Psoas muscle (tissue), 8 donors: ENCODE measurements around the gene SYNPO2. TPM values are rescaled to one million over a fixed set of nuclear protein-coding genes. Genes with fewer than 3 reads are reported as not detected.
A peak's percentile ranks its signal among the peaks of the same experiment; 100 is the strongest.

Source experiments
- ATAC-seq, 4 donors: fragments of 200-7000 bp; cut with Tn5 transposase; one replicate each; pipeline ENCODE4 v1.9.1; 2020; ENCODE audit warnings: moderate library complexity in 3 of 4, mild to moderate bottlenecking in 2 of 4
- DNase-seq, 2 donors: peaks; one replicate each; pipeline ENCODE4 v3.0.0-alpha.2; 2020
- H3K27ac ChIP-seq: fragments of 200-600 bp; one replicate; pipeline ENCODE4 v1.8.0; 2022
- H3K27me3 ChIP-seq, 3 donors: fragments of 200-600 bp in 1 of 3; one replicate each; pipeline versions ENCODE4 v1.6.1 to v1.8.0; 2013 to 2022; ENCODE audit warnings: low read length in 2 of 3, mild to moderate bottlenecking in 2 of 3, moderate library complexity in 1 of 3; ENCODE audit not compliant: insufficient read depth in 3 of 3
- H3K36me3 ChIP-seq, 2 donors: fragments of 200-600 bp in 1 of 2; one replicate each; pipeline versions ENCODE4 v1.6.1 to v1.8.0; 2013 to 2022; ENCODE audit warnings: low read depth in 1 of 2, mild to moderate bottlenecking in 1 of 2, moderate library complexity in 1 of 2; ENCODE audit not compliant: insufficient read depth in 1 of 2
- H3K4me1 ChIP-seq: fragments of 200-600 bp; one replicate; pipeline ENCODE4 v1.8.0; 2022
- H3K4me3 ChIP-seq: fragments of 200-600 bp; one replicate; pipeline ENCODE4 v1.8.0; 2022; ENCODE audit warnings: mild to moderate bottlenecking
- H3K9me3 ChIP-seq: fragments of 200-600 bp; one replicate; pipeline ENCODE4 v1.8.0; 2022
- CTCF ChIP-seq: fragments of 200-600 bp; IDR thresholded peaks from one replicate; pipeline ENCODE4 v1.8.0; 2022; ENCODE audit warnings: antibody characterized with exemption
- WGBS, 3 donors: extraction: QIAGEN DNeasy Blood & Tissue Kit; methylation state at CpG; one replicate each; pipeline versions ENCODE4 v1.1.6 to v1.1.7; 2013; 5-methylcytosine and 5-hydroxymethylcytosine counted together
- intact Hi-C, 2 donors: fragments of 100-400 bp; cut with DNase I; formaldehyde crosslinking; loops; one replicate each; pipeline versions ENCODE4 v1.11.0 to v1.14.2; 2022
- polyA plus RNA-seq, 3 donors: library from polyadenylated mRNA; stranded (reverse); fragments of 200-250 nt; gene quantifications; one replicate each; pipeline ENCODE4 v1.2.3, GENCODE V29; 2013
- total RNA-seq, 4 donors: library from RNA; stranded (reverse); fragmentation: NEBNext Ultra II Directional in 2 of 4; extraction: Animal tissue kit (Norgen Biotek cat#: 25700) in 2 of 4; gene quantifications; one replicate each; pipeline versions ENCODE4 v1.2.1 to v1.2.4, GENCODE V29; 2021 to 2023
- donor health status: healthy with polysubstance abuse.
- donor health status: DM: no; HTN: no; CAD: no; lungs with moderate emphysema.
- donor health status: Bipolar disorder and iron deficiency.
- donor health status: healthy.
- donor health status: DM: yes; HTN: yes; CAD: no.
- donor health status: DM: no; HTN: no; CAD: no.
- donor health status: DM: no; HTN: no; CAD: no.
- donor health status: DM: yes; HTN: yes; CAD: no.

The SYNPO2 gene
- total and polyA plus RNA-seq, 7 donors, result 35.7 to 2,858 (median 1,548) TPM

DNA sequence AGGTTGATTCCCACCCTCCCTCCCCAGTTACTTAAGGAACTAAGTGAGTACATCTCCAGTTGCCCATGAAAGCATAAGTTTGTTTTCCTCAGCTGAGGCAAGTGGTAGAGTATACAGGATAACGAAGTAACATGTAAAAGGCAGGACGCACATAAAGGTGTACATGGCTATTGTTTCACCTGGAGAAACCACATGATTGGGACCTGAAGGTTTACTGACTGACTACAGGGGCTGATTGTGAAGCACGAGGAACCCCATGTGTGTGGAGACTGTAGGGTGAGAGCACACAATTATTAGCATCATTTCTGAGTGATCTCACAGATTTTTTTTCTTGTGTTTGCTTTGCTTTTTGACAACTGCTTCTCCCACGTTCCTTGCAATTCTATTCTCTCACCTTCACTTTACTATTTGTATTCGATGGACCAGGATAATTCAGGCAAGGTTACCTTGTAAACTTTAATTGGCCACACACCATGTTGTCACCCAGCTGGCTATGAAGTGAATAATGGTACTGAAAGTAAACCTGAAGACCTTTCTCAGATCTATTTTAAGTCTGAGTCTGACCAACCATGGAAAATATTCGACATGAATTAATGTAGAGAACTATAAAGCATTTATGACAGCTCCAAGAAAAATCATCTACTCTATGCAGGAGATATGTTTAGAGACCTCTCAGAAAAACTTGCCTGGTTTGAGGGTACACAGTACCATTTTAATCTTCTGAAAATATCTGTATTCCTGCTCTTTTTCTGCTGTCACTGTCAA is 144.4 kb downstream of the SYNPO2 start:
- Histone ChIP-seq H3K4me3 (peak overlapping the region; percentile 77), H3K4me1 (peaks cover 26% of the 10 kb centered on the region), H3K27me3 (no peaks in the 10 kb centered on the region), H3K36me3 (peaks cover 6 to 42% of the 10 kb centered on the region in 2 donors), H3K9me3 (no peaks in the 10 kb centered on the region), H3K27ac (peak overlapping the region; percentile 98)
- DNase-seq, result no peak
- intact Hi-C loops, result loop anchor here in 1 of 2 donors (5.0 kb wide), 1 partner anchor 51 kb away; no protein-coding TSS in a partner anchor
- peak in 3 of 4 donors; percentile 9 to 45 (median 23) for ATAC-seq
- 28 to 41% (median 35%) methylated on average over 6 of the region's 6 CpGs for WGBS, 3 donors
- TF ChIP-seq CTCF, result no peak

DNA sequence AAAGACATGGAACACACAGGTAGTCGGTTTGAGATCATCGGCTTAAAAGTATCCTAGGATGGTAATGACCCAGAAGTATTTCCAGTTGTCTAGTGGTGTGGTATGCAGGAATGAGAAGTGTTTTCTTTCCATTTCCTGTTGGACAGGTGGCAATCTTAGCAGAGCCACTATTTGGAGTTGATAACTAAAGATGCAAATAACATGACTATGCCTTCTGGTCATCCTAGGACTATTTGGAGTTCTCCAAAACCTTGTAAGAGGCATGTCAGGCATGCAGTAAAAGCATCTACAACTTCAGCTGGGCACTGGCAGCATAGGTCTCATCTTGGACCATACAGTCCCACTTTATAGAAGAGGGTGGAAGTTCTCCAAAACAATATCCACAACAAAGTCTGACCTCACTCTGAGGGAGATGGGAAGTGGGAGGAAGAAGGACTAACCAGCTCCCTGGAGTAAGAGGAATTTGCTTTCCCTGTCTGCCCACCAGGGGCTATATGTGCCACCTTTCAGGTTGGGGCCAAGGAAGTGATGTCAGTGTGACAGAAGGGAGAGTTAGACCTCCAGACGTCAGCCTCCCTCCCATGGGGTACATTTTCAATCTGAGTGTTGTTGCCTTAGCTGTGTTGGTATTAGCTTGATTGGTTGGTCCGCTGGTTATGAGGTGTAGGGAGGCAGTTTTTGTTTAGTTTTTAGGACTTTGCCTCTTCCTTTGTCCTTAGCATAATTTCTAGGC is 145.8 kb downstream of the SYNPO2 start:
- ATAC-seq (peak; percentile 15 to 48 (median 20)), DNase-seq (no peak)
- peak; percentile 27 for TF ChIP-seq CTCF
- H3K36me3 ChIP-seq, result peaks cover 6 to 42% of the 10 kb centered on the region in 2 donors
- H3K27ac ChIP-seq, result peak overlapping the region; percentile 98
- H3K4me3 ChIP-seq, result peak overlapping the region; percentile 77
- peaks cover 36% of the 10 kb centered on the region for H3K4me1 ChIP-seq
- H3K27me3 ChIP-seq, result no peaks in the 10 kb centered on the region
- intact Hi-C loops, result loop anchor here in 1 of 2 donors (5.0 kb wide), 1 partner anchor 52 kb away; no protein-coding TSS in a partner anchor
- H3K9me3 ChIP-seq, result no peaks in the 10 kb centered on the region
- WGBS, 3 donors, result 27 to 37% (median 37%) methylated on average over 4 of the region's 4 CpGs

GRCh38 chr4:119035951-119036737 is 147.5 kb downstream of the SYNPO2 start:
- ATAC-seq (peak in 1 of 4 donors; percentile 11), DNase-seq (peak; percentile 44 to 72)
- Histone ChIP-seq H3K27me3 (no peaks in the 10 kb centered on the region), H3K9me3 (no peaks in the 10 kb centered on the region), H3K4me3 (no peak overlapping the region), H3K27ac (peak overlapping the region; percentile 98), H3K36me3 (peaks cover 6 to 26% of the 10 kb centered on the region in 2 donors), H3K4me1 (peaks cover 51% of the 10 kb centered on the region)
- no peak for TF ChIP-seq CTCF
- intact Hi-C loops, result no loop called here
- WGBS, 3 donors, result 33 to 56% (median 36%) methylated on average over 8 of the region's 8 CpGs

GRCh38 chr4:119037709-119038108 is 149.1 kb downstream of the SYNPO2 start:
- Histone ChIP-seq H3K4me1 (peaks cover 59% of the 10 kb centered on the region), H3K27ac (peak overlapping the region; percentile 98), H3K27me3 (no peaks in the 10 kb centered on the region), H3K36me3 (peaks cover 4 to 11% of the 10 kb centered on the region in 2 donors), H3K9me3 (no peaks in the 10 kb centered on the region), H3K4me3 (no peak overlapping the region)
- TF ChIP-seq CTCF, result no peak
- 38 to 59% (median 38%) methylated on average over 1 of the region's 1 CpG for WGBS, 3 donors
- DNase-seq, result no peak
- intact Hi-C loops, result no loop called here
- no peak for ATAC-seq
